Hepatocyte (in vitro differentiated cells): ENCODE results near the gene COQ10A. TPM values are rescaled to one million over a fixed set of nuclear protein-coding genes. Genes with fewer than 3 reads are reported as not detected.

ENCODE experiments used
- DNase-seq: peaks from one replicate; pipeline ENCODE4 v3.0.0-alpha.2; 2016; ENCODE audit warnings: low spot score
- H2AFZ ChIP-seq: fragments of 200-600 bp; sonication (generic); 2 replicates; pipeline ENCODE4 v1.6.0; 2016; ENCODE audit warnings: antibody characterized with exemption, mild to moderate bottlenecking
- H3K27ac ChIP-seq: fragments of 200-600 bp; sonication (generic); 2 replicates; pipeline ENCODE4 v1.5.1; 2016; ENCODE audit warnings: mild to moderate bottlenecking
- H3K27me3 ChIP-seq: fragments of 200-600 bp; sonication (generic); 2 replicates; pipeline ENCODE4 v1.6.1; 2016
- H3K36me3 ChIP-seq: fragments of 200-600 bp; sonication (generic); replicated peaks from 2 replicates; pipeline ENCODE4 v1.5.1; 2016; ENCODE audit warnings: low read depth; ENCODE audit not compliant: insufficient read depth
- H3K4me1 ChIP-seq: fragments of 200-600 bp; sonication (generic); 2 replicates; pipeline ENCODE4 v1.5.1; 2016; ENCODE audit warnings: mild to moderate bottlenecking, moderate library complexity; ENCODE audit not compliant: insufficient read depth
- H3K4me2 ChIP-seq: fragments of 200-600 bp; sonication (generic); 2 replicates; pipeline ENCODE4 v1.6.0; 2016
- H3K4me3 ChIP-seq: fragments of 200-600 bp; sonication (generic); 2 replicates; pipeline ENCODE4 v1.5.1; 2016; ENCODE audit warnings: mild to moderate bottlenecking
- H3K79me2 ChIP-seq: fragments of 200-600 bp; sonication (generic); 2 replicates; pipeline ENCODE4 v1.6.0; 2017; ENCODE audit warnings: mild to moderate bottlenecking
- H3K9me2 ChIP-seq: fragments of 200-600 bp; sonication (generic); replicated peaks from 2 replicates; pipeline ENCODE4 v1.6.0; 2017; ENCODE audit warnings: mild to moderate bottlenecking; ENCODE audit not compliant: insufficient read depth
- H3K9me3 ChIP-seq: fragments of 200-600 bp; sonication (generic); 2 replicates; pipeline ENCODE4 v1.5.1; 2016; ENCODE audit warnings: low read depth, mild to moderate bottlenecking
- H4K20me1 ChIP-seq: fragments of 200-600 bp; sonication (generic); 2 replicates; pipeline ENCODE4 v1.6.0; 2016; ENCODE audit warnings: mild to moderate bottlenecking; ENCODE audit not compliant: insufficient read depth, poor library complexity, severe bottlenecking
- CTCF ChIP-seq: fragments of 200-600 bp; sonication (generic); IDR thresholded peaks from 2 replicates; pipeline ENCODE4 v1.5.1; 2016; ENCODE audit warnings: antibody characterized with exemption, mild to moderate bottlenecking; ENCODE audit not compliant: poor library complexity
- EZH2 ChIP-seq: fragments of 200-600 bp; sonication (generic); IDR thresholded peaks from 2 replicates; pipeline ENCODE4 v1.6.1; 2016; ENCODE audit warnings: antibody characterized with exemption, mild to moderate bottlenecking, borderline replicate concordance
- EZH2phosphoT487 ChIP-seq: fragments of 200-600 bp; sonication (generic); IDR thresholded peaks from one replicate; pipeline ENCODE4 v1.6.1; 2018; ENCODE audit warnings: antibody characterized with exemption, mild to moderate bottlenecking, low read depth, moderate library complexity; ENCODE audit not compliant: unreplicated experiment, severe bottlenecking
- WGBS: methylation state at CpG from one replicate; pipeline ENCODE4 v1.1.6; 2016; ENCODE audit warnings: low lambda C conversion rate; ENCODE audit errors: missing lambda C conversion rate; 5-methylcytosine and 5-hydroxymethylcytosine counted together
- polyA plus RNA-seq: library from polyadenylated mRNA; unstranded; fragments of >200 nt; fragmentation: Nextera tagmentation; extraction: Ambion mirVana; gene quantifications from 2 replicates; pipeline ENCODE4 v1.2.1, GENCODE V29; 2016
- total RNA-seq: library from RNA; depleted of rRNA; stranded (reverse); fragments of >200 nt; gene quantifications from 2 replicates; pipeline ENCODE4 v1.2.3, GENCODE V29; 2014

COQ10A gene
- total and polyA plus RNA-seq, 2 experiments from 2014 or later = 8.2 to 10.7 TPM

- under 1% methylated on average over 50 of the region's 78 CpGs for WGBS
- no peaks in the 10 kb centered on the region for H3K36me3 ChIP-seq
- peak; percentile 94 for DNase-seq
- H3K4me3 ChIP-seq = peak within 1 kb of the TSS; percentile 100
- H3K27me3 ChIP-seq = no peaks in the 10 kb centered on the region
- TF ChIP-seq CTCF (peak; percentile 60), EZH2 (no peak)
- H4K20me1 ChIP-seq = peaks cover 12% of the 10 kb centered on the region
- H2AFZ ChIP-seq = peak within 1 kb of the TSS; percentile 99
- no peaks in the 10 kb centered on the region for H3K9me2 ChIP-seq
- no peaks in the 10 kb centered on the region for H3K9me3 ChIP-seq
- H3K4me2 ChIP-seq = peak within 1 kb of the TSS; percentile 93
- peaks cover 31% of the 10 kb centered on the region for H3K79me2 ChIP-seq
- peak within 1 kb of the TSS; percentile 93 for H3K27ac ChIP-seq
- peaks cover 18% of the 10 kb centered on the region for H3K4me1 ChIP-seq
Measured at GRCh38 chr12:56258068-56258819, 8.5 kb upstream of the COQ10A start, which contains the start of gene ANKRD52. ANKRD52 (minus strand) TSS chr12:56258384; CDS start chr12:56258269, 115 bp downstream.

- Histone ChIP-seq H3K4me2 (peak overlapping the region; percentile 93), H3K4me3 (peak overlapping the region; percentile 100), H3K9me2 (no peaks in the 10 kb centered on the region), H3K9me3 (no peaks in the 10 kb centered on the region), H3K27ac (peak overlapping the region; percentile 93), H4K20me1 (peaks cover 12% of the 10 kb centered on the region), H3K4me1 (peaks cover 18% of the 10 kb centered on the region), H2AFZ (peak overlapping the region; percentile 99), H3K27me3 (no peaks in the 10 kb centered on the region), H3K79me2 (peaks cover 30% of the 10 kb centered on the region), H3K36me3 (no peaks in the 10 kb centered on the region)
- TF ChIP-seq EZH2phosphoT487 (no peak), CTCF (no peak), EZH2 (no peak)
- no peak for DNase-seq
- 35% methylated on average over 9 of the region's 9 CpGs for WGBS
Measured at GRCh38 chr12:56258820-56259183, 7.9 kb upstream of the COQ10A start.

DNA sequence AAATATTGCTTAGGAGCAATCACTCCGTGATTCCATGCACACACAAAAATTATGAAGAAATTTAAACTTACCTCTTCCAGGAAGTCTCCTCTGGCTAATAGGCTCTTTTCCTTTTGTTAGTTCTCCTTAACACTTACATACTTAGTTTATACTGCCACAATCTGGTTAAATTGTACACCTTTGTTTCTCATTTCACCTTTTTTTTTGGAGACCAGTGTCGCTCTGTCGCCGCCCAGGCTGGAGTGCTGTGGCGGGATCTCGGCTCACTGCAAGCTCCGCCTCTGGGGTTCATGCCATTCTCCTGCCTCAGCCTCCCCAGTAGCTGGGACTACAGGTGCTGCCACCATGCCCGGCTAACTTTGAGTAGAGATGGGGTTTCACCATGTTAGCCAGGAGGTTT lies 6.4 kb upstream of the COQ10A start:
- 89% methylated on average over 8 of the region's 8 CpGs for WGBS
- peaks cover 12% of the 10 kb centered on the region for H4K20me1 ChIP-seq
- no peak for TF ChIP-seq CTCF
- TF ChIP-seq EZH2phosphoT487 = no peak
- TF ChIP-seq EZH2 = no peak

More for the DNA sequence above, 6.4 kb upstream of the COQ10A start:
- peaks cover 18% of the 10 kb centered on the region for H3K4me1 ChIP-seq
- H3K4me2 ChIP-seq = no peak overlapping the region
- H3K36me3 ChIP-seq = no peaks in the 10 kb centered on the region
- no peaks in the 10 kb centered on the region for H3K9me2 ChIP-seq
- H3K27me3 ChIP-seq = no peaks in the 10 kb centered on the region
- H3K9me3 ChIP-seq = no peaks in the 10 kb centered on the region
- no peak overlapping the region for H3K27ac ChIP-seq
- no peak for DNase-seq
- no peak overlapping the region for H3K4me3 ChIP-seq
- peaks cover 26% of the 10 kb centered on the region for H3K79me2 ChIP-seq
- H2AFZ ChIP-seq = no peak overlapping the region
